ENCODE measurements around the gene GXYLT1.
"Not testable (repeated sequence)": the region's sequence is repeated elsewhere in the genome, so short reads cannot be mapped to it uniquely, and the experiment has no call there.

The GXYLT1 gene

DNA sequence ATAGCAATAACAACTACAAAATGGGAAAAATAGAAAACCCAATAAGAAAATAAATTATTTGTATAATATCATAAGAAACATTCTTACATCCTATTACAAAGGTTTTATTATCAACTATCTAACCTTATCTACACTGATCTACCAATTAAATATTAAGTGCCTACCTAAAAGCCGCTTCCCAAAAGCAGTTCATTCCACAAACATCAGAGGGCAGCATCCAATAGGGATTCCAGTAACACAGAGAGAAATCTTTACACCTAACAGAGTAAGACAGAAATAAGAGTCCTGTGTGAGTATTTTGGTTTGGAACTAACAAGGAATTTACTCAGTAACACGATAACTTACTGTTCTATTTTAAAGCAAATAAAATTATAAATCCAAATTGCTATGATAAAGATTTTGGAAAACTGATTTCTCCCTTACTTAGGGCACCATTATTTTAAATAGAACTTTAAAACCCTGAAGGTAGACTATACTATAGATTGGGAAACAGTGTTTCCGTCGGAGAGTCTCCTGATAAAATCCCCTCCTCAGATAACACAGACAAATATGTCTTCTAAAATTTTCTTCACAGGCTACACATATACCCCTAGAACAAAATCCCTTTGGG lies 15.0 kb downstream of the GXYLT1 start:
- no peak overlapping the region for H3K27ac Mint-ChIP-seq
- H3K4me1 Mint-ChIP-seq (ENCODE audit: low read depth) = peaks cover 7% of the 10 kb centered on the region
- peaks cover 2% of the 10 kb centered on the region for H3K36me3 Mint-ChIP-seq (ENCODE audit: low read depth)
- H3K27me3 Mint-ChIP-seq (ENCODE audit: low read depth) = no peaks in the 10 kb centered on the region
- no peak overlapping the region for H3K4me3 Mint-ChIP-seq
- H3K9me3 Mint-ChIP-seq = no peaks in the 10 kb centered on the region

DNA sequence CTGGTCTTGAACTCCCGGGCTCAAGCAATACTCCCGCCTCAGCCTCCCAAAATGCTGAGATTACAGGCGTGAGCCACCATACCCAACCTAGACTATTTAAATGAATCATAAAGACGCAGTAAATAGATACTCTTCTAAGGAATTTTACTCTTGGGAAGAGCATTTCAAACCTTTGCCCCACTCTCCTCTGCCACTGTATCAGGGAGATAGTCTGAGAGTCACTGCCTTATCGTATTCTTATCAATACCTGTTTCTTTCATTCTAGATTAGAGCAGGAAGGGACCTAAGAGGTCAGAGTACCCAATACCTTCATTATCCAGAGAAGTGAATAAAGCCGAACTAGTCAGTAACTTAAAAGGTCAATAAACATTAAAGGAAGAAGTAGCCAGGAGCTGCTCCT lies 15.8 kb downstream of the GXYLT1 start:
- Mint-ChIP-seq H3K27me3 (ENCODE audit: low read depth) (no peaks in the 10 kb centered on the region), H3K27ac (no peak overlapping the region), H3K9me3 (no peaks in the 10 kb centered on the region), H3K36me3 (ENCODE audit: low read depth) (no peaks in the 10 kb centered on the region), H3K4me3 (no peak overlapping the region), H3K4me1 (ENCODE audit: low read depth) (peaks cover 5% of the 10 kb centered on the region)

DNA sequence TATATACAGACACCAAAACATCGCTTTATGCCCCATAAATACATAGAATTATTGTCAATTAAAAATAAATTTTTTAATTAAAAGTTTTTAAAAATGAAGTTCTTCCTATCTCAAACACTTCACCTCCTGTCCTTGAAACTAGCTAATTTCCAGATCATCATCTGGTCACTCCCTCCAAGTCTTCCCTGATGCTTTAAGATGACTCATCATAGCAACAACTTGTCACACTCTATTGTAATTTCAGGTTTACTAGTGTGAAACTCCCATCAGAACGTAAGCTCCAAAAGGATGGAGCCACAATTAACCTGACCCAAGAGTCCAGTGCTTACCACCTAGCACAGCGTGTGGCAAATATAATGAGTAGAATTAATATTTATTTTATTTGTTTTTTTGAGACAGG lies 16.3 kb downstream of the GXYLT1 start:
- Mint-ChIP-seq H3K27ac (no peak overlapping the region), H3K4me3 (no peak overlapping the region), H3K4me1 (ENCODE audit: low read depth) (peaks cover 5% of the 10 kb centered on the region), H3K9me3 (no peaks in the 10 kb centered on the region), H3K36me3 (ENCODE audit: low read depth) (no peaks in the 10 kb centered on the region), H3K27me3 (ENCODE audit: low read depth) (no peaks in the 10 kb centered on the region)

DNA sequence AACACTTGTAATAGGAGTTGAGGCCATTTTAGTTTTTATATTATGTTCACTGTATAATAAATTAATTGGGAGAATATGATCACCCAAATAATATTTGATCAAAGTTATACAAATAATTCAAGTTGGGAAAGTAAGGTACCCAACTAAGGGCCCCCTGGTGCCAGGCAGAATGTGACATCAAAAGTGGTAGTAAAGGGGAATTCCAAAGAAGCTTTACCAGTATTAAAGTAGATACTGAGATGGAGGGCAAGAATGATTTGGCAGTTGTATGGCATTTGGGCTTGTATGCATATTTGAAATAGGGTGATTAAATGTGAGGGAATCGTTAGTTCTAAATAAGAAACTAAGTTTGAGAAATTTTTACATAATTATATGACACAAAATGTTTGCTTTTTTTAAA lies 17.7 kb downstream of the GXYLT1 start:
- H3K36me3 Mint-ChIP-seq (ENCODE audit: low read depth) = no peaks in the 10 kb centered on the region
- H3K27me3 Mint-ChIP-seq (ENCODE audit: low read depth) = no peaks in the 10 kb centered on the region
- H3K27ac Mint-ChIP-seq = no peak overlapping the region
- H3K4me3 Mint-ChIP-seq = no peak overlapping the region
- H3K9me3 Mint-ChIP-seq = no peaks in the 10 kb centered on the region
- H3K4me1 Mint-ChIP-seq (ENCODE audit: low read depth) = peaks cover 5% of the 10 kb centered on the region

- H3K27me3 Mint-ChIP-seq (ENCODE audit: low read depth) = no peaks in the 10 kb centered on the region
- H3K9me3 Mint-ChIP-seq = no peaks in the 10 kb centered on the region
- peaks cover 3% of the 10 kb centered on the region for H3K36me3 Mint-ChIP-seq (ENCODE audit: low read depth)
- H3K27ac Mint-ChIP-seq = no peak overlapping the region
- peaks cover 5% of the 10 kb centered on the region for H3K4me1 Mint-ChIP-seq (ENCODE audit: low read depth)
- H3K4me3 Mint-ChIP-seq = no peak overlapping the region
These were observed 19.3 kb downstream of the GXYLT1 start for GRCh38 chr12:42125388-42125767.

GRCh38 chr12:42124764-42125387 lies 19.8 kb downstream of the GXYLT1 start:
- no peak overlapping the region for H3K27ac Mint-ChIP-seq
- H3K9me3 Mint-ChIP-seq = no peaks in the 10 kb centered on the region
- peaks cover 8% of the 10 kb centered on the region for H3K4me1 Mint-ChIP-seq (ENCODE audit: low read depth)
- H3K36me3 Mint-ChIP-seq (ENCODE audit: low read depth) = peaks cover 3% of the 10 kb centered on the region
- H3K4me3 Mint-ChIP-seq = no peak overlapping the region
- H3K27me3 Mint-ChIP-seq (ENCODE audit: low read depth) = no peaks in the 10 kb centered on the region

DNA sequence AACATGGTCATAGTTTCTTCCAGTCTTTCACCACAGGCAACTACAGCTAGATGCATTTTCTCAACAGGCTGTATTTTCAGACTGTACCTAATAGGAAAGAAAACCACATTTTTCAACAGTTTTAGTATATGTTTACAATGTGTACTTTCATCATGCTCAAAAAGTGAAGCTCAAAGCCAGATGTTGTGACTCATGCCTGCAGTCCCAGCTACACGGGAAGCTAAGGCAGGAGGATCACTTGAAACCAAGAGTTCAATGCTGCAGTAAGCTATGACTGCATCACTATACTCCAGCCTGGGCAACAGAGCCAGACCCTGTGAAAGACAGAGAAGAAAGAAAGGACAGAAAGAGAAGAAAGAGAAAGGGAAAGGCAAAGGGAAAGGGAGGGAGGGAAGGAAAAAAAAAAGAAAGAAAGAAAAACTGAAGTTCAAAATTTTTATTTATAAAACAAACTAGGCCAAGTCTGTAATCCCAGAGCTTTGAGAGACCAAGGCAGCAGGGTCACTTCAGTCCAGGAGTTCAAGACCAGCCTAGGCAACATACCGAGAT lies 25.5 kb downstream of the GXYLT1 start:
- Mint-ChIP-seq H3K4me3 (no peak overlapping the region), H3K36me3 (ENCODE audit: low read depth) (peaks cover 27% of the 10 kb centered on the region), H3K9me3 (peaks cover 3% of the 10 kb centered on the region), H3K27ac (no peak overlapping the region), H3K4me1 (ENCODE audit: low read depth) (peaks cover 8% of the 10 kb centered on the region), H3K27me3 (ENCODE audit: low read depth) (no peaks in the 10 kb centered on the region)

DNA sequence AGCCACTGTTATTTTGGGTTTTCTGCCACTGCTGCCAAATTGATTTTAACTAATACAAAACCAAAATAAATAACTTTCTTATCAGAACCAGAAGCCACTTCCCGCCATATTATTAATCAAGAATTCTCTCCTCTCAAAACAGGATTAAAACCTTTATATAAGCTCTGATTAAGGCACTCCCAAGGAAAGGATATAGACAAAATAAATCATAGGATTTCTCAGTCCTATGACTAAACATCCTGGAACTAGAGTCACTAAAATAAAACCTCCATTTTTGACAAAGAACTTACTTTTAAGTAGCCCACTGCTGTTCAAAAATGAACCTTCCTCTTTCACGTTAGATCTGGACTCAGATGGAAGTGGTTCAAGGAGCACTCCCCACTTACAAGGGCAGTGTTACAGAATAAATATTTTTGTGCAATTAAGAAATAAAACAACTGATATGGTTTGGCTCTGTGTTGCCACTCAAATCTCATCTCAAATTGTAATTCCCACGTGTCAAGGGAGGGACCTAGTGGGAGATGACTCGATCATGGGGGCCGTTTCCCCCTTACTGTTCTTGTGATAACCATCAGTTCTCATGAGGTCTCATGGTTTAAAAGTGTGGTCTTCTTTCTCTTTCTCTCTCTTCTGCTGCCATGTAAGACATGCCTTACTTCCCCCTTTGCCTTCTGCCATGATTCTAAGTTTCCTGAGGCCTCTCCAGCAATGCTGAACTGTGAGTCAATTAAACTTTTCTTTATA lies 26.4 kb downstream of the GXYLT1 start:
- Mint-ChIP-seq H3K4me1 (ENCODE audit: low read depth) (peaks cover 8% of the 10 kb centered on the region), H3K27ac (no peak overlapping the region), H3K36me3 (ENCODE audit: low read depth) (peaks cover 31% of the 10 kb centered on the region), H3K9me3 (peaks cover 8% of the 10 kb centered on the region), H3K27me3 (ENCODE audit: low read depth) (no peaks in the 10 kb centered on the region), H3K4me3 (no peak overlapping the region)

DNA sequence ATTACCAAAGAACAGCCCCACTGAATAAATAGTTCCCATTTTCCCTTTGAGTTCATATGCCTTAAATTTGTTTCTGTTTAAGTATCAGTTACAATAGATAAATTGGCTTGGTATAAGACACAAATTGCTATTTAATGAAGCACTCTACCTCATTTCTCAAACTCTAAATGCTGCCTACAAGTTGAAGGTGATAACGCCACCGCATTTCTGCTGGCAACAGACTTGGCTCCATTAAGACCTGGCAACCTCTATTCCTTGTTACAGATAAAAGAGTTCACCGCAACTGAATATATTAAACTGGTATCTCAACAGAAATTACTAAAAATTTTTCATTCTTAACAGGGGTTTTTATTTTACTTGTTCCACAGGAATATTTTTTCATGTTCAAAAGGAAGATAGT lies 35.6 kb downstream of the GXYLT1 start:
- Mint-ChIP-seq H3K27me3 (ENCODE audit: low read depth) (no peaks in the 10 kb centered on the region), H3K4me1 (ENCODE audit: low read depth) (no peaks in the 10 kb centered on the region)

DNA sequence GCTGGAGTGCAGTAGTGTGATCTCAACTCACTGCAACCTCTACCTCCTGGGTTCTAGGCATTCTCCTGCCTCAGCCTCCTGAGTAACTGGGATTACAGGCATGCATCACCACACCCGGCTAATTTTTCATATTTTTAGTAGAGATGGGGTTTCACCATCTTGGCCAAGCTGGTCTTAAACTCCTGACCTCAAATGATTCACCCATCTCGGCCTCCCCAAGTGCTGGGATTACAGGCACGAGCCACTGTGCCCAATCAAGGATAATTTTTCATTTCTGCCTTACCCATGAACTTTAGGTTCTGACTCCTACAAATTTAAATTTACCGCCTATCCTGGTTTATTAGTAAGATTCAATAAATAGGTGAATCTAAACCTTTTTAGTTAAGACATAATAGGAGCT lies 37.9 kb downstream of the GXYLT1 start:
- not testable (repeated sequence) for H3K9me3 Mint-ChIP-seq; H3K27me3 Mint-ChIP-seq (ENCODE audit: low read depth); H3K36me3 Mint-ChIP-seq (ENCODE audit: low read depth); H3K4me1 Mint-ChIP-seq (ENCODE audit: low read depth); H3K4me3 Mint-ChIP-seq; H3K27ac Mint-ChIP-seq

More for the DNA sequence above, 35.6 kb downstream of the GXYLT1 start:
- Mint-ChIP-seq H3K4me3 (no peak overlapping the region), H3K36me3 (ENCODE audit: low read depth) (peaks cover 18% of the 10 kb centered on the region), H3K27ac (no peak overlapping the region), H3K9me3 (peaks cover 15% of the 10 kb centered on the region)

DNA sequence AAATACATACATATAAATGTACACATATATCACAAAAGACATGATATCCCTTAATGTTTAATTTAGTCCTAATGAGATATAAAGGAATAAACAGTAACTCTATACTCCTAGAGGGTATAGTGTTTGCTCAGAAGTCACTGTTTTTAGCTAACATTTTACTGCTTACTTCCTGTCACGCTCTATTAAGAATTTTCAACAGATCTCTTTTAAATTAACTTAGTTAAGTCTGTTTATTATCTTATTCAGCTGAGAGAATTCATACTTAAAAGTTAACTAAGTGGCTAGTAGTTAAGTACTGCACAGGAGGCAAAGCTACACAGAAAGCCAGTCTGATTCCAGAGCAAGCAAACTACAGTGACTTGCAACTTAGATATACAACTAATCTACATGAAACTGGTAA lies 39.9 kb downstream of the GXYLT1 start:
- no peak overlapping the region for H3K4me3 Mint-ChIP-seq
- H3K4me1 Mint-ChIP-seq (ENCODE audit: low read depth) = no peaks in the 10 kb centered on the region
- no peaks in the 10 kb centered on the region for H3K9me3 Mint-ChIP-seq
- no peak overlapping the region for H3K27ac Mint-ChIP-seq
- H3K27me3 Mint-ChIP-seq (ENCODE audit: low read depth) = no peaks in the 10 kb centered on the region
- peaks cover 2% of the 10 kb centered on the region for H3K36me3 Mint-ChIP-seq (ENCODE audit: low read depth)

DNA sequence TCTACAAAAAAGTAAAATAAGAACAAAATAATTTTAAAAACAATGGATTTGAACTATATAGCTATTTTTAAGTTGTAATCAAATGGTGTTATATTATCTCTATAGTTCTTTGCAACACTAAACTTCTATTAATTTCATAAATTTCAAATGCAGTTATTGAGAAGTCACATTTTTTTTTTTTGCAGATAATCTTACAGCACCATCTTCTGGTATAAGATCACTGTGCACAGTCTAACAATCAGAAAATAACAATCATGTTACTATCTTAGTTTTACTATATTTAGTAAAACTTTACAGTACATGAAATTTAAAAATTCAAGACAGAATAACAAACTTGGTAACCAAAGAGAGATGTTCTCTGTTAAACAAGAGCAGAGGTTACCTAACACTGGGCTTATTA lies 40.6 kb downstream of the GXYLT1 start:
- no peaks in the 10 kb centered on the region for H3K9me3 Mint-ChIP-seq
- peaks cover 2% of the 10 kb centered on the region for H3K36me3 Mint-ChIP-seq (ENCODE audit: low read depth)
- no peaks in the 10 kb centered on the region for H3K27me3 Mint-ChIP-seq (ENCODE audit: low read depth)
- peaks cover under 1% of the 10 kb centered on the region for H3K4me1 Mint-ChIP-seq (ENCODE audit: low read depth)
- H3K27ac Mint-ChIP-seq = no peak overlapping the region
- H3K4me3 Mint-ChIP-seq = no peak overlapping the region

DNA sequence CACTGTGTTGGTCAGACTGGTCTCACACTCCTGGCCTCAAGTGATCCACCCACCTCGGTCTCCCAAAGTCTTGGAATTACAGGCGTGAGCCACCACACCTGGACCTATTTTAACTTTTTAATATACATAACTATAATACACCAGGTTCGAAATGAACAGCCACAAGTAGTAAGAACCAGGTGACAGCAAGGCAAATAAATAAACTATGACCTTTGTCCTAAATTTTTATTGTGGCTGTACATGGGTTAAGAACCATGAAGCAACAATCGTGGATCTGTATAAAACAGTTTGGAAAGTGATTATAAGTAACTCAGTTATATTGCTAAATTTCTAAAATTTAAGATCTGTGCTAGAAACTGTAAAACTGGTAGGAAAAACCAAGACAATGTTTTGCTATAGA lies 41.5 kb downstream of the GXYLT1 start:
- Mint-ChIP-seq H3K4me1 (ENCODE audit: low read depth) (peaks cover 5% of the 10 kb centered on the region), H3K36me3 (ENCODE audit: low read depth) (peaks cover 1% of the 10 kb centered on the region), H3K9me3 (no peaks in the 10 kb centered on the region), H3K27ac (no peak overlapping the region), H3K27me3 (ENCODE audit: low read depth) (no peaks in the 10 kb centered on the region), H3K4me3 (no peak overlapping the region)

- Mint-ChIP-seq H3K9me3 (no peaks in the 10 kb centered on the region), H3K4me1 (ENCODE audit: low read depth) (peaks cover 8% of the 10 kb centered on the region), H3K36me3 (ENCODE audit: low read depth) (peaks cover 3% of the 10 kb centered on the region), H3K27me3 (ENCODE audit: low read depth) (no peaks in the 10 kb centered on the region), H3K27ac (no peak overlapping the region), H3K4me3 (no peak overlapping the region)
These were observed 42.0 kb downstream of the GXYLT1 start for GRCh38 chr12:42102720-42103119.

DNA sequence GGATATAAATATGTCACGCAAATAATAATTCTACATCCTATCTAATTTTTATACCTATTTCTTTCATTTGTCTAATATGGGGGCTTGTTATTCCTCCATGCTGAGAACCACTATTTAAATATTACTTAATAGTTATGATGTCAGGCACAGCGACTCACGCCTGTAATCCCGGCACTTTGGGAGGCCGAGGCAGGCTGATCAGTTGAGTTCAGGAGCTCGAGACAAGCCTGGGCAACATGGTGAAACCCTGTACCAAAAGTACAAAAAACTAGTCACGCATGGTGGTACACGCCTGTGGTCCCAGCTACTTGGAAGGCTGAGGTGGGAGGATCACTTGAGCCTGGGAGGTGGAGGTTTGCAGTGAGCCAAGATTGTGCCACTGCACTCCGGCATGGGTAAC lies 45.2 kb downstream of the GXYLT1 start:
- Mint-ChIP-seq H3K4me3 (no peak overlapping the region), H3K27ac (no peak overlapping the region), H3K9me3 (no peaks in the 10 kb centered on the region), H3K4me1 (ENCODE audit: low read depth) (peaks cover 24% of the 10 kb centered on the region), H3K36me3 (ENCODE audit: low read depth) (peaks cover 18% of the 10 kb centered on the region), H3K27me3 (ENCODE audit: low read depth) (no peaks in the 10 kb centered on the region)
